Gastroesophageal sphincter (tissue), 4 donors: ENCODE measurements around the gene AMBP. TPM values are rescaled to one million over a fixed set of nuclear protein-coding genes. Genes with fewer than 3 reads are reported as not detected.

Source experiments
- ATAC-seq: fragments of 150-250 bp; one replicate; pipeline ENCODE4 v1.9.1; 2016; ENCODE audit warnings: mild to moderate bottlenecking, moderate library complexity
- H3K27ac ChIP-seq, 4 donors: fragments of 200-600 bp; sonication (generic) in 3 of 4; 1 replicate in 3 of 4; 2 replicates in 1 of 4; pipeline ENCODE4 v1.5.1; 2016 to 2019
- H3K27me3 ChIP-seq: fragments of 200-600 bp; sonication (generic); one replicate; pipeline ENCODE4 v1.5.1; 2019
- H3K36me3 ChIP-seq, 2 donors: fragments of 200-600 bp; sonication (generic); one replicate each; pipeline ENCODE4 v1.5.1; 2019; ENCODE audit warnings: control low read depth in 1 of 2
- H3K4me1 ChIP-seq, 3 donors: fragments of 200-600 bp; sonication (generic); 1 replicate in 2 of 3; 2 replicates in 1 of 3; pipeline ENCODE4 v1.5.1; 2016 to 2019; ENCODE audit warnings: control low read depth in 2 of 3
- H3K4me3 ChIP-seq, 2 donors: fragments of 200-600 bp; sonication (generic); one replicate each; pipeline ENCODE4 v1.5.1; 2019; ENCODE audit warnings: mild to moderate bottlenecking in 1 of 2, moderate library complexity in 1 of 2
- H3K9me3 ChIP-seq, 3 donors: fragments of 200-600 bp; sonication (generic); one replicate each; pipeline ENCODE4 v1.5.1; 2017 to 2019; ENCODE audit warnings: control low read depth in 2 of 3
- CTCF ChIP-seq, 4 experiments: fragments of 200-600 bp in 2 of 4; fragments of 450-650 bp in 2 of 4; sonication (generic) in 1 of 4; IDR thresholded peaks; one replicate each; pipeline ENCODE4 v1.5.1; 2017 to 2019; ENCODE audit warnings: antibody characterized with exemption in 4 of 4, mild to moderate bottlenecking in 2 of 4, moderate library complexity in 2 of 4
- EP300 ChIP-seq: sonication (generic); formaldehyde crosslinking; IDR thresholded peaks from one replicate; pipeline ENCODE4 v1.6.1; 2017; ENCODE audit warnings: antibody characterized with exemption, mild to moderate bottlenecking
- POLR2A ChIP-seq, 2 donors: fragments of 450-650 bp; IDR thresholded peaks; one replicate each; pipeline ENCODE4 v1.6.1; 2017; ENCODE audit warnings: antibody characterized with exemption in 2 of 2, mild to moderate bottlenecking in 2 of 2, moderate library complexity in 1 of 2
- POLR2AphosphoS5 ChIP-seq: sonication (generic); formaldehyde crosslinking; IDR thresholded peaks from one replicate; pipeline ENCODE4 v1.6.1; 2017; ENCODE audit warnings: antibody characterized with exemption
- WGBS, 2 donors: methylation state at CpG; one replicate each; pipeline ENCODE4 v1.1.5; 2018; ENCODE audit warnings: low coverage in 1 of 2; 5-methylcytosine and 5-hydroxymethylcytosine counted together
- total RNA-seq, 4 donors: library from RNA; depleted of rRNA; stranded (reverse); fragments of >200 nt; gene quantifications; one replicate each; pipeline ENCODE4 v1.1.0, GENCODE V29; 2016

Gene AMBP
- total RNA-seq, 4 donors from 2014 or later, result not detected

GRCh38 chr9:114011313-114011712, 66.8 kb downstream of the AMBP start:
- Histone ChIP-seq H3K4me1 (no peaks in the 10 kb centered on the region), H3K27ac (no peak overlapping the region), H3K4me3 (no peak overlapping the region), H3K9me3 (peaks cover 0 to 6% (median 0%) of the 10 kb centered on the region in 3 donors), H3K27me3 (no peaks in the 10 kb centered on the region), H3K36me3 (peaks cover 0 to 50% of the 10 kb centered on the region in 2 donors)
- TF ChIP-seq EP300, result no peak
- no peak for TF ChIP-seq POLR2A (IDR thresholded peaks at IDR 0.05)
- TF ChIP-seq CTCF (IDR thresholded peaks at IDR 0.05), result no peak
- TF ChIP-seq POLR2AphosphoS5, result no peak
- ATAC-seq, result no peak
- WGBS, 2 donors, result 80 to 81% methylated on average over 4 to 6 of the region's 9 CpGs

Other genes starting within 250 kb of the AMBP start
- gene ZNF618, start 202.0 kb downstream of the AMBP start, total RNA-seq, result 1 to 10 TPM; 2.1 to 6.2 (median 4.1) TPM
- not detected for gene KIF12, start 21.0 kb upstream of the AMBP start, total RNA-seq
- gene COL27A1, start 77.2 kb upstream of the AMBP start, total RNA-seq, result 1 to 10 TPM; 1.0 to 5.7 (median 3.3) TPM
- gene ORM1, start 244.8 kb upstream of the AMBP start, total RNA-seq, result 1 to 10 TPM in 1 of 4 donors, not detected in 3; 1.6 TPM